SK-N-SH (cell line): Measurements from ENCODE around the gene HEXA. TPM values are rescaled to one million over a fixed set of nuclear protein-coding genes. Genes with fewer than 3 reads are reported as not detected.

Experiments
- CTCF ChIA-PET: fragments of 300-600, 350-600 bp; formaldehyde crosslinking; extraction: SDS; loops from one replicate; lab custom pipeline; 2021; lab: Yijun Ruan, JAX
- POLR2A ChIA-PET: fragments of 350-600 bp; sonication (Branson Sonifier 250); formaldehyde crosslinking; extraction: SDS; loops from one replicate; lab custom pipeline; 2020; ENCODE audit warnings: antibody characterized with exemption, inconsistent platforms; lab: Yijun Ruan, JAX
- DNase-seq: peaks from one replicate; pipeline ENCODE4 v3.0.0; 2012
- H2AFZ ChIP-seq: fragments of 200-600 bp; sonication (generic); 2 replicates; pipeline ENCODE4 v1.8.1; 2016; ENCODE audit warnings: antibody characterized with exemption, mild to moderate bottlenecking, low read depth
- H3F3A ChIP-seq: fragments of 200-600 bp; sonication (generic); replicated peaks from 2 replicates; pipeline ENCODE3; 2016; ENCODE audit warnings: antibody characterized with exemption, mild to moderate bottlenecking; ENCODE audit not compliant: insufficient read depth
- H3K27ac ChIP-seq, 2 experiments: fragments of 200-500 bp in 1 of 2; fragments of 200-600 bp in 1 of 2; sonication (Bioruptor generic) in 1 of 2; sonication (generic), shearing (Covaris generic) in 1 of 2; 2 replicates each; pipeline versions ENCODE4 v1.5.1 to v1.6.1; 2014 to 2016; ENCODE audit warnings: low read depth in 2 of 2, inconsistent platforms in 1 of 2, low read length in 1 of 2, mild to moderate bottlenecking in 1 of 2, mixed read lengths in 1 of 2
- H3K27me3 ChIP-seq: fragments of 200-600 bp; sonication (generic), shearing (Covaris generic); 2 replicates; pipeline ENCODE4 v1.6.1; 2016; ENCODE audit warnings: mixed run types; ENCODE audit not compliant: insufficient read depth
- H3K36me3 ChIP-seq, 2 experiments: fragments of 200-500 bp in 1 of 2; fragments of 200-600 bp in 1 of 2; sonication (Bioruptor generic) in 1 of 2; sonication (generic) in 1 of 2; replicated peaks in 1 of 2; 2 replicates each; pipeline versions ENCODE3 to v1.5.1; 2014 to 2016; ENCODE audit warnings: low read length in 1 of 2, mild to moderate bottlenecking in 1 of 2; ENCODE audit not compliant: insufficient read depth in 2 of 2, control insufficient read depth in 1 of 2
- H3K4me1 ChIP-seq, 2 experiments: fragments of 200-500 bp in 1 of 2; fragments of 200-600 bp in 1 of 2; sonication (Bioruptor generic) in 1 of 2; sonication (generic), shearing (Covaris generic) in 1 of 2; 2 replicates each; pipeline versions ENCODE4 v1.5.1 to v1.6.1; 2014 to 2016; ENCODE audit warnings: low read depth in 1 of 2, low read length in 1 of 2, mixed run types in 1 of 2; ENCODE audit not compliant: insufficient read depth in 2 of 2, control insufficient read depth in 1 of 2
- H3K4me2 ChIP-seq: fragments of 200-600 bp; sonication (generic), shearing (Covaris generic); 2 replicates; pipeline ENCODE4 v1.6.1; 2017; ENCODE audit warnings: mixed run types
- H3K4me3 ChIP-seq, 2 experiments: fragments of 200-500 bp in 1 of 2; fragments of 200-600 bp in 1 of 2; sonication (Bioruptor generic) in 1 of 2; sonication (generic), shearing (Covaris generic) in 1 of 2; 2 replicates each; pipeline versions ENCODE4 v1.5.1 to v1.8.1; 2014 to 2016; ENCODE audit warnings: low read depth in 2 of 2, inconsistent platforms in 1 of 2, low read length in 1 of 2, mild to moderate bottlenecking in 1 of 2, mixed read lengths in 1 of 2, moderate library complexity in 1 of 2
- H3K79me2 ChIP-seq: fragments of 200-600 bp; sonication (generic); 2 replicates; pipeline ENCODE4 v1.8.1; 2017; ENCODE audit warnings: mild to moderate bottlenecking; ENCODE audit not compliant: insufficient read depth
- H3K9ac ChIP-seq: fragments of 200-600 bp; sonication (generic); 2 replicates; pipeline ENCODE4 v1.6.1; 2017; ENCODE audit warnings: mixed run types
- H3K9me2 ChIP-seq: fragments of 200-600 bp; sonication (generic); 2 replicates; pipeline ENCODE4 v1.6.1; 2017; ENCODE audit warnings: mixed run types
- H3K9me3 ChIP-seq: fragments of 200-600 bp; sonication (generic); 2 replicates; pipeline ENCODE4 v1.6.1; 2017; ENCODE audit warnings: mixed run types, mild to moderate bottlenecking, moderate library complexity
- H4K20me1 ChIP-seq: fragments of 200-600 bp; sonication (generic); 2 replicates; pipeline ENCODE4 v1.6.1; 2017; ENCODE audit warnings: mild to moderate bottlenecking, mixed run types; ENCODE audit not compliant: insufficient read depth
- CHD2 ChIP-seq: fragments of 150-350 bp; IDR thresholded peaks from 2 replicates; pipeline ENCODE4 v1.6.1; 2018; ENCODE audit warnings: low read length; ENCODE audit not compliant: partially characterized antibody
- CTCF ChIP-seq: fragments of 200-600 bp; sonication (generic); IDR thresholded peaks from 2 replicates; pipeline ENCODE4 v1.6.1; 2017; ENCODE audit warnings: antibody characterized with exemption, mild to moderate bottlenecking, moderate library complexity
- EZH2phosphoT487 ChIP-seq: fragments of 200-600 bp; sonication (generic); IDR thresholded peaks from 2 replicates; pipeline ENCODE4 v1.6.1; 2017; ENCODE audit warnings: low read depth, mixed run types, mild to moderate bottlenecking, antibody characterized with exemption, moderate library complexity, borderline replicate concordance
- FOXM1 ChIP-seq: IDR thresholded peaks from 2 replicates; pipeline ENCODE4 v1.4.0; 2012; ENCODE audit warnings: low read depth, mild to moderate bottlenecking
- GABPA ChIP-seq: IDR thresholded peaks from 2 replicates; pipeline ENCODE4 v1.4.0; 2012; ENCODE audit warnings: low read depth, mild to moderate bottlenecking
- JUND ChIP-seq: IDR thresholded peaks from 2 replicates; pipeline ENCODE4 v1.4.0; 2012
- MAX ChIP-seq: IDR thresholded peaks from 2 replicates; pipeline ENCODE4 v1.4.0; 2012; ENCODE audit warnings: low read depth
- MXI1 ChIP-seq: IDR thresholded peaks from 2 replicates; pipeline ENCODE4 v1.6.1; 2012; ENCODE audit warnings: mild to moderate bottlenecking, low read depth, low read length, improper control_type of control experiment
- NRF1 ChIP-seq: IDR thresholded peaks from 2 replicates; pipeline ENCODE4 v1.6.1; 2012; ENCODE audit warnings: low read depth, mild to moderate bottlenecking, low read length
- POLR2AphosphoS5 ChIP-seq: IDR thresholded peaks from 2 replicates; pipeline ENCODE4 v1.6.1; 2012; ENCODE audit warnings: low read depth, low read length
- RCOR1 ChIP-seq: fragments of 150-350 bp; IDR thresholded peaks from 2 replicates; pipeline ENCODE4 v1.6.1; 2017; ENCODE audit warnings: antibody characterized with exemption, low read length
- RXRA ChIP-seq: IDR thresholded peaks from 2 replicates; pipeline ENCODE4 v1.4.0; 2012; ENCODE audit warnings: low read depth, mild to moderate bottlenecking, borderline replicate concordance
- TEAD4 ChIP-seq: IDR thresholded peaks from 2 replicates; pipeline ENCODE4 v1.4.0; 2012; ENCODE audit warnings: mild to moderate bottlenecking, borderline replicate concordance; ENCODE audit not compliant: insufficient read depth
- USF1 ChIP-seq: IDR thresholded peaks from 2 replicates; pipeline ENCODE4 v1.4.0; 2012; ENCODE audit warnings: low read depth, borderline replicate concordance
- WGBS: methylation state at CpG from one replicate; pipeline ENCODE4 v1.1.6; 2017; ENCODE audit warnings: low lambda C conversion rate; 5-methylcytosine and 5-hydroxymethylcytosine counted together
- polyA plus RNA-seq, 3 experiments: library from polyadenylated mRNA; depleted of rRNA; stranded (reverse); fragments of >200 nt; gene quantifications; 2 replicates each; pipeline ENCODE4 v1.2.3, GENCODE V29; 2012
- TF ChIP-seq, protein P1 (sequence below): fragments of 150-350 bp; IDR thresholded peaks from 2 replicates; pipeline ENCODE4 v1.6.1; 2016; ENCODE audit warnings: mild to moderate bottlenecking, low read depth, low read length
- TF ChIP-seq, protein P2 (sequence below): fragments of 150-350 bp; IDR thresholded peaks from 2 replicates; pipeline ENCODE4 v1.6.1; 2017; ENCODE audit warnings: antibody characterized with exemption, low read length, low read depth, borderline replicate concordance

HEXA gene
- polyA plus RNA-seq, 1 of the 3 experiments (the other 2 are of a cell fraction) = 251 TPM

DNA sequence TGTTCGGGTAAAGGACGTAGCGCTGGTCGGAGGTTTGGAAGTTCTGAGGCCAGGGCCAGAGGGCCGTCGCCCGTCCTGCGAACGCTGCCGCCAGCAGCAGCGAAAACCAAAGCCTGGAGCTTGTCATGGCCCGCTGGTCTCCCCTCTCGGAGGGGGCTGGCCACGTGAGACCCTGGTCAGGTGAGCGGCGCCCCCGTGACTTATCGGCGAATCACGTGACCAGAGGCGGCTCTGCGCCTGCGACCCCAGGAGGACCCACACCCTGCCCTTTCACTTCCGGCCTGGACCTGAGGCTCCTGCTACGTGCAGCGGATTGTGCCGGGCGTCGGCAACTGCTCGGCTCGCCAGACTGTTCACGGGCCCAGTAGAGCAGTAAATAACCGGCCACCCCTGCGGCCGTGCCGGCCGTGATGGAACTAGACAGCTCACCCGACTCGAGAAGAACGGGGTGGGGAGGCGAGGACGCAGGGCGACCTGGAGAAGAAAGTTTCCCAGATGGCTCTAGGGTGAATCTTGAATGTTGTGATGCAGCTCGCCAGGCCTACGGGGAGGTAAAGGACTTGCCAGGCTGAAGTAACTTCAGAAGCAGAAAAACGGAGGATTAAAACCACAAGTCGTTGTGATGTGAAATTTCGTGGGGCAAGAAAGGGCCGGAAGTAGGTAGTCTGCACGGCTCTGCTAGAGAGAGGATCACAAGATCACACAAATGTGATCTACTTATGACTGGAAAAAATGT, at the start of gene HEXA (continued):
- TF ChIP-seq, protein P1, sequence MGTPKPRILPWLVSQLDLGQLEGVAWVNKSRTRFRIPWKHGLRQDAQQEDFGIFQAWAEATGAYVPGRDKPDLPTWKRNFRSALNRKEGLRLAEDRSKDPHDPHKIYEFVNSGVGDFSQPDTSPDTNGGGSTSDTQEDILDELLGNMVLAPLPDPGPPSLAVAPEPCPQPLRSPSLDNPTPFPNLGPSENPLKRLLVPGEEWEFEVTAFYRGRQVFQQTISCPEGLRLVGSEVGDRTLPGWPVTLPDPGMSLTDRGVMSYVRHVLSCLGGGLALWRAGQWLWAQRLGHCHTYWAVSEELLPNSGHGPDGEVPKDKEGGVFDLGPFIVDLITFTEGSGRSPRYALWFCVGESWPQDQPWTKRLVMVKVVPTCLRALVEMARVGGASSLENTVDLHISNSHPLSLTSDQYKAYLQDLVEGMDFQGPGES = 0 out of 2 replicates have a peak, but pooled peaks have one; percentile 22
- peak; percentile 100 for TF ChIP-seq USF1
- TF ChIP-seq MXI1 = peak; percentile 60; the same call in 1 of the 2 replicates
- TF ChIP-seq, protein P2, sequence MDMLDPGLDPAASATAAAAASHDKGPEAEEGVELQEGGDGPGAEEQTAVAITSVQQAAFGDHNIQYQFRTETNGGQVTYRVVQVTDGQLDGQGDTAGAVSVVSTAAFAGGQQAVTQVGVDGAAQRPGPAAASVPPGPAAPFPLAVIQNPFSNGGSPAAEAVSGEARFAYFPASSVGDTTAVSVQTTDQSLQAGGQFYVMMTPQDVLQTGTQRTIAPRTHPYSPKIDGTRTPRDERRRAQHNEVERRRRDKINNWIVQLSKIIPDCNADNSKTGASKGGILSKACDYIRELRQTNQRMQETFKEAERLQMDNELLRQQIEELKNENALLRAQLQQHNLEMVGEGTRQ = peak; percentile 100
- no peak for TF ChIP-seq CTCF
- peak; percentile 78 for TF ChIP-seq CHD2
- TF ChIP-seq GABPA = peak; percentile 64

- Histone ChIP-seq H3K27me3 (peaks cover 11% of the 10 kb centered on the region; the same call in 1 of the 2 replicates), H3K36me3 (no peaks in the 10 kb centered on the region), H2AFZ (no peak overlapping the region), H4K20me1 (no peaks in the 10 kb centered on the region), H3K79me2 (no peaks in the 10 kb centered on the region), H3K9me2 (no peaks in the 10 kb centered on the region), H3F3A (peaks cover 4% of the 10 kb centered on the region), H3K9ac (no peak overlapping the region), H3K27ac (no peak overlapping the region), H3K4me1 (no peaks in the 10 kb centered on the region), H3K9me3 (peaks cover 6% of the 10 kb centered on the region; the same call in 1 of the 2 replicates), H3K4me2 (no peak overlapping the region), H3K4me3 (no peak overlapping the region)
- DNase-seq = no peak
- ChIA-PET POLR2A (no interaction called here), CTCF (no interaction called here)
- WGBS = 24% methylated on average over 2 of the region's 2 CpGs
- TF ChIP-seq, protein P2 = no peak
- TF ChIP-seq TEAD4 (no peak), FOXM1 (no peak), JUND (no peak), EZH2phosphoT487 (no peak), RXRA (no peak), RCOR1 (no peak), MAX (no peak), POLR2AphosphoS5 (no peak), NRF1 (no peak)
- TF ChIP-seq, protein P1 = no peak
These were observed 47.4 kb upstream of the HEXA start for GRCh38 chr15:72423256-72423655.
